ENCODE measurements around the gene HAO1.
"Not testable (repeated sequence)": the region's sequence is repeated elsewhere in the genome, so short reads cannot be mapped to it uniquely, and the experiment has no call there.

Gene HAO1

GRCh38 chr20:7940341-7940740 is at the start of gene HAO1:
Gene HAO1 (minus strand): TSS chr20:7940458. CDS start chr20:7940422, 36 bp downstream.
- DNase-seq (ENCODE audit: low spot score) (no peak), FAIRE-seq (no peak)

GRCh38 chr20:7989379-7989778 is 49.1 kb upstream of the HAO1 start:
- FAIRE-seq: no peak
- no peak for DNase-seq (ENCODE audit: low spot score)

- DNase-seq (ENCODE audit: low spot score) (no peak), FAIRE-seq (no peak)
Measured at GRCh38 chr20:7985916-7986315, 45.7 kb upstream of the HAO1 start.

GRCh38 chr20:7984192-7984591 is 43.9 kb upstream of the HAO1 start:
- no peak for DNase-seq (ENCODE audit: low spot score)
- no peak for FAIRE-seq

- FAIRE-seq: no peak
- DNase-seq (ENCODE audit: low spot score): no peak
Measured at GRCh38 chr20:7981374-7981773, 41.1 kb upstream of the HAO1 start.

GRCh38 chr20:7980332-7981046 is 40.2 kb upstream of the HAO1 start:
- DNase-seq (ENCODE audit: low spot score) (no peak), FAIRE-seq (no peak)

GRCh38 chr20:7977709-7978108 is 37.5 kb upstream of the HAO1 start:
- FAIRE-seq (no peak), DNase-seq (ENCODE audit: low spot score) (no peak)

GRCh38 chr20:7975851-7976414 is 35.7 kb upstream of the HAO1 start:
- no peak for FAIRE-seq
- DNase-seq (ENCODE audit: low spot score): no peak

- DNase-seq (ENCODE audit: low spot score): no peak
- FAIRE-seq: no peak
Measured at GRCh38 chr20:7974785-7975435, 34.7 kb upstream of the HAO1 start.

- FAIRE-seq (no peak), DNase-seq (ENCODE audit: low spot score) (no peak)
Measured at GRCh38 chr20:7971536-7972280, 31.4 kb upstream of the HAO1 start.

GRCh38 chr20:7967199-7967844 is 27.1 kb upstream of the HAO1 start:
- DNase-seq (ENCODE audit: low spot score): peak; percentile 9
- FAIRE-seq: no peak

GRCh38 chr20:7966176-7966575 is 25.9 kb upstream of the HAO1 start:
- FAIRE-seq (no peak), DNase-seq (ENCODE audit: low spot score) (no peak)

- DNase-seq (ENCODE audit: low spot score) (no peak), FAIRE-seq (no peak)
Measured at GRCh38 chr20:7959484-7959883, 19.2 kb upstream of the HAO1 start.

GRCh38 chr20:7956561-7956960 is 16.3 kb upstream of the HAO1 start:
- DNase-seq (ENCODE audit: low spot score); FAIRE-seq: not testable (repeated sequence)

GRCh38 chr20:7950387-7950786 is 10.1 kb upstream of the HAO1 start:
- FAIRE-seq: no peak
- DNase-seq (ENCODE audit: low spot score): no peak

- no peak for FAIRE-seq
- no peak for DNase-seq (ENCODE audit: low spot score)
Measured at GRCh38 chr20:7943891-7944290, 3.6 kb upstream of the HAO1 start.

GRCh38 chr20:7939663-7940062 is 595 bp downstream of the HAO1 start:
- FAIRE-seq (no peak), DNase-seq (ENCODE audit: low spot score) (no peak)

GRCh38 chr20:7938058-7938457 is 2.2 kb downstream of the HAO1 start:
- FAIRE-seq: no peak
- no peak for DNase-seq (ENCODE audit: low spot score)

GRCh38 chr20:7937328-7937727 is 2.9 kb downstream of the HAO1 start:
- FAIRE-seq (no peak), DNase-seq (ENCODE audit: low spot score) (no peak)

- DNase-seq (ENCODE audit: low spot score) (no peak), FAIRE-seq (no peak)
Measured at GRCh38 chr20:7935027-7935551, 5.2 kb downstream of the HAO1 start.

- DNase-seq (ENCODE audit: low spot score) (no peak), FAIRE-seq (no peak)
Measured at GRCh38 chr20:7933346-7933745, 6.9 kb downstream of the HAO1 start.
